GM10248 (cell line): ENCODE measurements around the gene MED9.
A peak's percentile ranks its signal among the peaks of the same experiment; 100 is the strongest.

ENCODE experiments used
- CTCF ChIA-PET: fragments of 300-600 bp; sonication (Branson Sonifier 250); formaldehyde crosslinking; extraction: SDS; loops from one replicate; lab custom pipeline; 2021; ENCODE audit warnings: antibody characterized with exemption; lab: Yijun Ruan, JAX
- POLR2A ChIA-PET: fragments of 350-650 bp; sonication (Branson Sonifier 250); formaldehyde crosslinking; extraction: SDS; loops from one replicate; lab custom pipeline; 2020; ENCODE audit warnings: antibody characterized with exemption; lab: Yijun Ruan, JAX
- DNase-seq: peaks from one replicate; pipeline ENCODE4 v3.0.0; 2012; ENCODE audit errors: extremely low spot score
- TF ChIP-seq, protein P1 (sequence below): IDR thresholded peaks from 2 replicates; pipeline ENCODE4 v1.5.1; 2012; ENCODE audit warnings: mild to moderate bottlenecking, low read depth; ENCODE audit errors: extremely low read depth, missing control alignments, control extremely low read depth

Gene MED9

DNA sequence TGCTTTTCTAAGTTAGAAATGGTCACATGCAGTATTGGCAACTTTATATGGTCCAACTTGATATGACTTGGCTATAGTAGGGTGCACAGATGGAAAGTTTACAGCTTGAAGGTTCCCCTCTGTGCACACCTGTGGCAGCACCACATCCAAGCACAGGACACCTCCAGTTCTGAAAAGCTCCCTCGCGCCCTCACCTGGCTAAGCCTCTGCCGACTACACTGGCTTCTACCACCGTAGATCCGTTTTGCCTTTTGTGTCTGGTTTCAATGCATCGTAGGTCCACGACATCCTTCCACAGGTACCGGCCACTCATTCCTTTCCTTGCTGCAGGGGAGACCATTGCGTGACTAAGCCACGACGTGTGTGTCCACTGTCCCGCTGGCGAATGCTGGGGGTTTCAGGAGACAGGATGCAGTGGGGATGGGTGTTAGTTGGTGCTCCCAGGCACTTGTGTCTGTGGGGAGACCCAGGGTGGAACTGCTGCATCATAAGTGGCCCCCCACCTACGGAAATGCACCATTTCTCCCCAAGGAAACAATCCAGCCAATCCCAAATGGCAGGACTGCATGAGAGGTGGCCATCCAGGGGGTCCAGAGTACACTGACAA, 24.3 kb downstream of the MED9 start:
- CTCF ChIA-PET: interaction anchor here (1.0 to 1.6 kb wide), 3 partner anchors 68 to 146 kb away, joined by 3 to 5 read pairs (median 3); no protein-coding TSS in a partner anchor
- POLR2A ChIA-PET: no interaction called here
- TF ChIP-seq, protein P1, sequence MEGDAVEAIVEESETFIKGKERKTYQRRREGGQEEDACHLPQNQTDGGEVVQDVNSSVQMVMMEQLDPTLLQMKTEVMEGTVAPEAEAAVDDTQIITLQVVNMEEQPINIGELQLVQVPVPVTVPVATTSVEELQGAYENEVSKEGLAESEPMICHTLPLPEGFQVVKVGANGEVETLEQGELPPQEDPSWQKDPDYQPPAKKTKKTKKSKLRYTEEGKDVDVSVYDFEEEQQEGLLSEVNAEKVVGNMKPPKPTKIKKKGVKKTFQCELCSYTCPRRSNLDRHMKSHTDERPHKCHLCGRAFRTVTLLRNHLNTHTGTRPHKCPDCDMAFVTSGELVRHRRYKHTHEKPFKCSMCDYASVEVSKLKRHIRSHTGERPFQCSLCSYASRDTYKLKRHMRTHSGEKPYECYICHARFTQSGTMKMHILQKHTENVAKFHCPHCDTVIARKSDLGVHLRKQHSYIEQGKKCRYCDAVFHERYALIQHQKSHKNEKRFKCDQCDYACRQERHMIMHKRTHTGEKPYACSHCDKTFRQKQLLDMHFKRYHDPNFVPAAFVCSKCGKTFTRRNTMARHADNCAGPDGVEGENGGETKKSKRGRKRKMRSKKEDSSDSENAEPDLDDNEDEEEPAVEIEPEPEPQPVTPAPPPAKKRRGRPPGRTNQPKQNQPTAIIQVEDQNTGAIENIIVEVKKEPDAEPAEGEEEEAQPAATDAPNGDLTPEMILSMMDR: peak; percentile 30
- no peak for DNase-seq

DNA sequence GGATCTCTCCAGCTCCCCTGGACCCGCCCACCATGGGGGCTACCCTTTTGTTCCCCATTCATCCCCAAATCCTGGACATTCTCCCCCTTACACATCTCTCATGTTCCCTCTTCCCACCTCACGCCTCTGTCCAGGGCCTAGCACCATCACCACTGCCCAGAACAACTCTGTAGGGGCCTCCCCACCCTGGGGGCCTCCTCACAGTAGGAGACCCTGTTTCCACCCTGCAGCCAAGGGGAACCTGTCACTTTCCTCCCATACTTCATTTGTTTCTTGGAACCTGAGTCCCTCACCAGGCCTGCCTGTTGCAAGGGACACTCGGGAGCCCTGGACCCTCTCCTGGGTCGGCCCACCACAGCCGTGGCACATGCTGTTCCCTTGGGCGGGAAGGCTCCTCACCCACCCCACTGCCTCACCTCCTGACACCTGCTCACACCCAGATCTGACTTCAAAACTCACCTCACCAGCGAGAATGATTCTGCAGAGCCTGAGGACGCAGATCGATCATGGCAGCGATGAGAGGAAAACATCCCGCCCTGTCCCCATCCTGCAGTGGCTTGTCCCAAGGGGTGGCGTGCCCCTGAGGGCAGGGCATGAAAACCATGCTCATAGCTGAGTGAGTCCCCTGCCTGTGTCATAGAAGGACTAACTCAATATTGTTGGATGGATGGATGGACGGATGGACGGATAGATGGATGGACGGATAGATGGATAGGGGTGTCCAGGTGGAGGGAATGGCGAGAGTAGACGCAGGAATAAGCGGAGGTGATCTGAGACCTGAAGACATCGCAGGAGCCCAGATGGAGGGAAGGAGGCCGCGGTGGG, 26.2 kb downstream of the MED9 start:
- ChIA-PET CTCF (no interaction called here), POLR2A (no interaction called here)
- TF ChIP-seq, protein P1: no peak
- no peak for DNase-seq

DNA sequence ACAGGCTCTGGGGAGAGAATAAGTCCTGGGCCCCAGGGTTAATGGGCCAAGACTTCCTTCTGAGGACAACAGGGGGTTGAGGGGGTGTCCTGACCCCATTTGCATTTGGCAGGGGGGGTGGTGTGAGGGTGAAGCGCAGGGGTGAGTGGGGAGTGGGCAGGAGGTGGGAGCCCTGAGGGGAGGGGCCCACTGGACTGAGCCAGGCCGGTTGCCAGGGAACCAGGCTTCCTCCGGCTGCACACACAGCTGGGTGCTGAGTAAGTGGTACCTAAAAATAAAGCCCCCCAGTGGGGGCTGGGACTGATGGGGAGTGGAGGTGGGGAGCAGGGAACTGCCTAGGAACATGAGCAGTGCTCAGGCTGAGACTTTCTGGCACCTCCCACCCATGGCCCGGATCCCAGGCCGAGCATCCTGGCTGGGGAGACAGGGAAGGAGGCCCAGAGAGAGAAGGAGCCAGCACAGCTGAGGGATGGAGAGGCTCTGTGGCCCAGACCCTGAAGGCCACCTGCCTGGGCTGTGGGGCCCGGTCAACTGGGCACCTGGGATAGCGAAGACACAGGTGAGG, 26.8 kb downstream of the MED9 start:
- ChIA-PET CTCF (no interaction called here), POLR2A (interaction anchor here (1.1 kb wide), 1 partner anchor 8 kb away, joined by 3 read pairs; no protein-coding TSS in a partner anchor)
- DNase-seq: no peak
- TF ChIP-seq, protein P1: no peak

DNA sequence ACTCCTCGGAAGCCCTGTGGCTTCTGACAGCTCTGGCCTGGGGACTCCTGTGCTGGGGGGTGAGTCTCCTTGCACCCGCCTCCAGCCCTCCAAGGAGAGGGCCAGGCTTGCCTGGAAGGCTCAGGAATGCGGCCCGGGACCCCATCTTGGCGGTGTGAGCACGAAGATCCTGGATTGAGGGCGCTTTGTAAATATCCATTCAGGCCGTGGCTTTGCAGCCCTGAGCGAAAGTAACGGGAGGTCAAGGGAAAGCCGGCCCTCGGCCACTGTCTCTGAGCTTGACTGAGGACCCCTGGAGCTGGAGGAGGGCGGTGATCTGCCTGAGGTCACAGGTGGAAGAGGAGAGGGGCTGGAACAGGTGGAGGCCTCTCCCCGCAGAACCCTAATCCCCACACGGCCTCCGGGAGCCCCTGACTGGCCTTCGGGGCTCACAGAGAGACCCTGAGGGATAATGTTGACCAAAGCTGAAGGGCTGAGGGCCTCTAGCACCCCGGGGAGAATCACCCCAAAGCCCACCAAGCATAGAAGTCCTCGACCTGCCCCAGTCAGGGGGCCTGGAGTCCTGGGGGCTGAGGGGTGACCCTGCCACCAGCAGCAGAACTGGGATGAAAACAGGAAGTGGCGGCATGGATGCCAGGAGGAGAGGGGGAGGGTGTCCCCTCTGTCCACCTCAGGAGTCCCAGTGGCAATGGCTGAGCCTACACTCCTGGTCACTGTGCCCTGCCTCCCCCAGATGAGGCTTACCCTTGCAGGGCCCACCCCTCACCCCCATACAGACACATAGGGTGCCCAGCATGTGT, 27.7 kb downstream of the MED9 start:
- DNase-seq: no peak
- ChIA-PET POLR2A (interaction anchor here (1.1 kb wide), 1 partner anchor 9 kb away, joined by 3 read pairs; no protein-coding TSS in a partner anchor), CTCF (interaction anchor here (3.0 kb wide), 1 partner anchor 8 kb away, joined by 32 read pairs; the partner anchor contains the start of gene RASD1)
- TF ChIP-seq, protein P1: no peak

DNA sequence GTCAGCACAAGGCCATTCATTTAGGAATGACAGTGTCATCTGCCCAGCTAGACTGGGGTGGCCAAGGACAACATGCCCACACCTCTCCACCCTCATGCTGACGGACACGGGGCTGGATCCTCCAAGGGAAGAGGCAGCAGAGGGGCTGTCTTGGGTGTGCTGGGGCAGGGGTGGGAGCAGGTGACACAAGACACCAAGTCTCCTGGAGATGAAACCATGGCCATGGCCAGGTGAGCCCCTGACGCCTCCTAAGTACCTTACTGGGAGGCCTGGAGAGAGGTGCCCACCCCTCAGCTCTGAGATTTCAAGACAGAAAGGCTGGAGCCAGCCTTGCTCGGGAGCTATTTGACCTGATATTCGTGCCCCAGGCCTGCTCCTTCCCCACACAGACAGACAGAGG, 28.4 kb downstream of the MED9 start:
- TF ChIP-seq, protein P1: no peak
- CTCF ChIA-PET: interaction anchor here (3.0 kb wide), 1 partner anchor 9 kb away, joined by 32 read pairs; the partner anchor contains the start of gene RASD1
- POLR2A ChIA-PET: no interaction called here
- no peak for DNase-seq
